Skeletal muscle tissue (tissue), 4 donors: ENCODE data around the gene ERFL. TPM values are rescaled to one million over a fixed set of nuclear protein-coding genes. Genes with fewer than 3 reads are reported as not detected.
A peak's percentile ranks its signal among the peaks of the same experiment; 100 is the strongest.

Experiments
- H3K27ac ChIP-seq: one replicate; pipeline ENCODE4 v1.7.0; 2013; ENCODE audit warnings: mild to moderate bottlenecking, low read depth, low read length, inconsistent platforms
- H3K27me3 ChIP-seq, 3 donors: one replicate each; pipeline ENCODE4 v1.7.0; 2013; ENCODE audit warnings: low read length in 3 of 3; ENCODE audit not compliant: control insufficient read depth in 3 of 3, insufficient read depth in 3 of 3
- H3K36me3 ChIP-seq, 3 donors: one replicate each; pipeline ENCODE4 v1.7.0; 2013; ENCODE audit warnings: low read length in 3 of 3; ENCODE audit not compliant: control insufficient read depth in 3 of 3, insufficient read depth in 3 of 3
- H3K4me1 ChIP-seq, 3 donors: one replicate each; pipeline ENCODE4 v1.7.0; 2013; ENCODE audit warnings: low read length in 3 of 3, mild to moderate bottlenecking in 3 of 3; ENCODE audit not compliant: control insufficient read depth in 3 of 3, insufficient read depth in 3 of 3
- H3K4me3 ChIP-seq, 3 donors: one replicate each; pipeline ENCODE4 v1.7.0; 2013; ENCODE audit warnings: low read length in 3 of 3
- H3K9ac ChIP-seq, 3 donors: one replicate each; pipeline ENCODE4 v1.7.0; 2013; ENCODE audit warnings: low read length in 3 of 3, mild to moderate bottlenecking in 3 of 3, moderate library complexity in 2 of 3, low read depth in 1 of 3
- H3K9me3 ChIP-seq, 3 donors: one replicate each; pipeline ENCODE4 v1.7.0; 2013; ENCODE audit warnings: low read length in 3 of 3; ENCODE audit not compliant: control insufficient read depth in 3 of 3
- total RNA-seq: library from RNA; depleted of rRNA; stranded (reverse); fragments of >200 nt; gene quantifications from one replicate; pipeline ENCODE4 v1.2.3, GENCODE V29; 2014
- donor health status: Osteomylitis.

ERFL gene
- total RNA-seq, 1 donor from 2014 or later = not detected

GRCh38 chr19:41959056-41960053 lies 31.1 kb upstream of the ERFL start, which contains the start of gene RABAC1:
Gene RABAC1, minus strand, starts transcription at chr19:41959321. Its CDS starts 29 bp downstream, at chr19:41959292.
- Histone ChIP-seq H3K4me1 (peaks cover 16 to 20% (median 17%) of the 10 kb centered on the region in 3 donors), H3K9me3 (no peaks in the 10 kb centered on the region), H3K27me3 (no peaks in the 10 kb centered on the region), H3K27ac (peak within 1 kb of the TSS; percentile 62), H3K36me3 (peaks cover 5 to 14% (median 11%) of the 10 kb centered on the region in 3 donors), H3K4me3 (peak within 1 kb of the TSS; percentile 82 to 92 (median 90)), H3K9ac (peak within 1 kb of the TSS; percentile 77 to 85 (median 82))

- Histone ChIP-seq H3K4me3 (peak overlapping the region; percentile 82 to 92 (median 90)), H3K9me3 (no peaks in the 10 kb centered on the region), H3K27me3 (no peaks in the 10 kb centered on the region), H3K4me1 (peaks cover 16 to 20% (median 17%) of the 10 kb centered on the region in 3 donors), H3K27ac (peak overlapping the region; percentile 62), H3K9ac (peak overlapping the region; percentile 77 to 85 (median 82)), H3K36me3 (peaks cover 5 to 14% (median 11%) of the 10 kb centered on the region in 3 donors)
Measured at GRCh38 chr19:41958367-41959055, 30.3 kb upstream of the ERFL start.

GRCh38 chr19:41957838-41958366 lies 29.7 kb upstream of the ERFL start:
- Histone ChIP-seq H3K27ac (peak overlapping the region; percentile 62), H3K9ac (peak overlapping the region in 2 of 3 donors; percentile 82 to 85), H3K9me3 (no peaks in the 10 kb centered on the region), H3K4me3 (peak overlapping the region; percentile 82 to 92 (median 90)), H3K36me3 (peaks cover 5 to 14% (median 11%) of the 10 kb centered on the region in 3 donors), H3K4me1 (peaks cover 16 to 20% (median 17%) of the 10 kb centered on the region in 3 donors), H3K27me3 (no peaks in the 10 kb centered on the region)

- no peaks in the 10 kb centered on the region for H3K27me3 ChIP-seq
- H3K9me3 ChIP-seq = no peaks in the 10 kb centered on the region
- H3K27ac ChIP-seq = no peak overlapping the region
- H3K9ac ChIP-seq = peak overlapping the region in 2 of 3 donors; percentile 9 to 40
- no peak overlapping the region for H3K4me3 ChIP-seq
- H3K4me1 ChIP-seq = peaks cover 16 to 20% (median 17%) of the 10 kb centered on the region in 3 donors
- peaks cover 5 to 14% (median 11%) of the 10 kb centered on the region in 3 donors for H3K36me3 ChIP-seq
Measured at GRCh38 chr19:41957161-41957837, 29.1 kb upstream of the ERFL start.

- Histone ChIP-seq H3K4me1 (peaks cover 16 to 22% (median 17%) of the 10 kb centered on the region in 3 donors), H3K36me3 (peaks cover 5 to 14% (median 11%) of the 10 kb centered on the region in 3 donors), H3K4me3 (no peak overlapping the region), H3K27ac (no peak overlapping the region), H3K27me3 (no peaks in the 10 kb centered on the region), H3K9ac (no peak overlapping the region), H3K9me3 (no peaks in the 10 kb centered on the region)
Measured at GRCh38 chr19:41956621-41957020, 28.4 kb upstream of the ERFL start.

GRCh38 chr19:41955521-41955920 lies 27.3 kb upstream of the ERFL start:
- Histone ChIP-seq H3K9ac (no peak overlapping the region), H3K27ac (no peak overlapping the region), H3K9me3 (no peaks in the 10 kb centered on the region), H3K27me3 (no peaks in the 10 kb centered on the region), H3K4me1 (peaks cover 16 to 22% (median 17%) of the 10 kb centered on the region in 3 donors), H3K4me3 (no peak overlapping the region), H3K36me3 (peaks cover 5 to 14% (median 11%) of the 10 kb centered on the region in 3 donors)

GRCh38 chr19:41951686-41952172 lies 23.5 kb upstream of the ERFL start:
- Histone ChIP-seq H3K27ac (no peak overlapping the region), H3K4me1 (peaks cover 0 to 2% (median 0%) of the 10 kb centered on the region in 3 donors)

GRCh38 chr19:41947091-41947490 lies 18.8 kb upstream of the ERFL start:
- no peak overlapping the region for H3K27ac ChIP-seq
- H3K36me3 ChIP-seq = no peaks in the 10 kb centered on the region
- H3K4me1 ChIP-seq = peaks cover 0 to 2% (median 0%) of the 10 kb centered on the region in 3 donors
- no peak overlapping the region for H3K9ac ChIP-seq
- no peaks in the 10 kb centered on the region for H3K9me3 ChIP-seq
- peaks cover 0 to 9% (median 7%) of the 10 kb centered on the region in 3 donors for H3K27me3 ChIP-seq
- no peak overlapping the region for H3K4me3 ChIP-seq

More at GRCh38 chr19:41951686-41952172, 23.5 kb upstream of the ERFL start:
- Histone ChIP-seq H3K9ac (no peak overlapping the region), H3K36me3 (peaks cover 5 to 10% (median 8%) of the 10 kb centered on the region in 3 donors), H3K27me3 (no peaks in the 10 kb centered on the region), H3K4me3 (no peak overlapping the region), H3K9me3 (no peaks in the 10 kb centered on the region)
